ENCODE results near the gene SUSD3.

The SUSD3 gene

DNA sequence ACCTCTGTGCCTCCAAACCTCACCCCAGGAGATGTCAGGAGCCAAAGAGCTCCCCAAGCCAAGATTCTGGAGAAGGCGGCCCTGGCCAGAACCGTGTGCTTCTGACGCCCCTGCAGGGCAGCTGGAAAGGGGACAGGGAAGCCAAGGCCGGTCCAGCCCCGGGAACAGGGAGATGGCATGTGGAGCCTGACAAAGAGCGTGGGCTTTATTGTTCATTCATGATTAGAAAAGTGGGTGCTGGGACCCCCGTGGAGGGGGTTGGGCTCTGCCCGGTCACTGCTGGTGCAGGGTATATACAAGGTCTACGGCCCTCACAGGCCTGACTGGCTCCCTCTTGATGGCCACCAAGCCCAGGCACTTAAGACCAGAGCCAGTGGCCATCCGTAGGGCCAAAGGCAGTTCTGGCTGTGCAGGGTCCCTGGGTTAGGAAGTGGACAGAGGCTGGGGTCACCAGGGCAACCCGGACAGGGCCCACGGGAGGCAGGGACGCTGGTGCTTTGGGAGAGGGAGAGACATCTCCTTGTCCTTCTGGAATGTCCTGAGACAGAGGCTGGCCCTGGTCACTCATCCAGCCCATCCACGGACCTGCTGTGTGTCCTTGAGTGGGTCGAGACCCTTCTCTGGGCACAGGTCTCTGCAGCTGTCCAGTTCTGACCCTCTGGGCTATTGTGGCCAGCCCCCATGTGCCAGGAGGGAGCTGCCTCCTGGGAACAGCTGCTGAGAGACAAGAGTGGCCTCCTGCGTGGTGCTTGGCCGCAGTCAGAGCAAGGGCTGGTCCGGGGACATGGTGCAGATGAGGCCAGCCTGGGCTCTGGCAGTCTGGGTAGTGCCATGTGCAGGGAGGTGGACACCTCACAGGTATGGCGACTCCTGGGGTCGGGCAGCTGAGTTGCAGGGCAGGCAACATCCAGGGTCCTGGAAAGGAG, 63.1 kb downstream of the SUSD3 start:
- ChIA-PET CTCF (interaction anchor here (1.2 to 5.0 kb wide), 2 partner anchors 12 to 14 kb away, joined by 3 to 46 read pairs; no protein-coding TSS in a partner anchor), POLR2A (interaction anchor here (1.5 kb wide), 1 partner anchor 9 kb away, joined by 3 read pairs; no protein-coding TSS in a partner anchor)
- DNase-seq (ENCODE audit: low read depth, low spot score), result no peak
- no peak overlapping the region for H3K4me3 ChIP-seq (ENCODE audit: low read depth, low read length)
- TF ChIP-seq, protein P1, sequence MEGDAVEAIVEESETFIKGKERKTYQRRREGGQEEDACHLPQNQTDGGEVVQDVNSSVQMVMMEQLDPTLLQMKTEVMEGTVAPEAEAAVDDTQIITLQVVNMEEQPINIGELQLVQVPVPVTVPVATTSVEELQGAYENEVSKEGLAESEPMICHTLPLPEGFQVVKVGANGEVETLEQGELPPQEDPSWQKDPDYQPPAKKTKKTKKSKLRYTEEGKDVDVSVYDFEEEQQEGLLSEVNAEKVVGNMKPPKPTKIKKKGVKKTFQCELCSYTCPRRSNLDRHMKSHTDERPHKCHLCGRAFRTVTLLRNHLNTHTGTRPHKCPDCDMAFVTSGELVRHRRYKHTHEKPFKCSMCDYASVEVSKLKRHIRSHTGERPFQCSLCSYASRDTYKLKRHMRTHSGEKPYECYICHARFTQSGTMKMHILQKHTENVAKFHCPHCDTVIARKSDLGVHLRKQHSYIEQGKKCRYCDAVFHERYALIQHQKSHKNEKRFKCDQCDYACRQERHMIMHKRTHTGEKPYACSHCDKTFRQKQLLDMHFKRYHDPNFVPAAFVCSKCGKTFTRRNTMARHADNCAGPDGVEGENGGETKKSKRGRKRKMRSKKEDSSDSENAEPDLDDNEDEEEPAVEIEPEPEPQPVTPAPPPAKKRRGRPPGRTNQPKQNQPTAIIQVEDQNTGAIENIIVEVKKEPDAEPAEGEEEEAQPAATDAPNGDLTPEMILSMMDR (IDR thresholded peaks at IDR 0.05; ENCODE audit: insufficient read depth, low read length, missing control alignments), result no peak

DNA sequence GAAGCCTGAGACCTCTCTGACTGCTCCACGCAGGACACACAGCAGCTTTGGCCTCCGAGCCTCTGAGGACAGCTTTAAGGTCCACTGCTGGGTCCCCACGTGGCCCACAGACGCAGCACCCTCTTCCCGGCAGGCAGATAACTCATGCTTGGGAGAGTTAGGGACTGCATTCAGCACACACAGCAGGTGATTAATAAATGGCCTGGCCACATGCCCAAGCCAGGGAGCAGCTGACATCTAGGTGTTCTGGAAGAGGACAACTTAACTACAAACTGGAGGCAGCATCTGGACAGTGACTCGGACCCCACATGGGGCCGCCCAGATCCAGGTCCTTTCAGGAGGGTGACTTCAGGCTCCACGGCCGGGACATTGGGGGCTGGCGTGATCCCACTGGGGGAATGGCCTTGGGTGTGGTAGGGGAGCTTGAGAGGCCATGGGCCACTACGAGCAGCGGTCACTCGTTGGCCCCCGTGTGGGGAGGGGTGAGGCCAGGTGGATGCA, 64.3 kb downstream of the SUSD3 start:
- POLR2A ChIA-PET, result no interaction called here
- H3K4me3 ChIP-seq (ENCODE audit: low read depth, low read length), result no peak overlapping the region
- CTCF ChIA-PET, result interaction anchor here (0.8 kb wide), 1 partner anchor 13 kb away, joined by 3 read pairs; no protein-coding TSS in a partner anchor
- DNase-seq (ENCODE audit: low read depth, low spot score), result no peak
- TF ChIP-seq, protein P1 (IDR thresholded peaks at IDR 0.05; ENCODE audit: insufficient read depth, low read length, missing control alignments), result no peak

DNA sequence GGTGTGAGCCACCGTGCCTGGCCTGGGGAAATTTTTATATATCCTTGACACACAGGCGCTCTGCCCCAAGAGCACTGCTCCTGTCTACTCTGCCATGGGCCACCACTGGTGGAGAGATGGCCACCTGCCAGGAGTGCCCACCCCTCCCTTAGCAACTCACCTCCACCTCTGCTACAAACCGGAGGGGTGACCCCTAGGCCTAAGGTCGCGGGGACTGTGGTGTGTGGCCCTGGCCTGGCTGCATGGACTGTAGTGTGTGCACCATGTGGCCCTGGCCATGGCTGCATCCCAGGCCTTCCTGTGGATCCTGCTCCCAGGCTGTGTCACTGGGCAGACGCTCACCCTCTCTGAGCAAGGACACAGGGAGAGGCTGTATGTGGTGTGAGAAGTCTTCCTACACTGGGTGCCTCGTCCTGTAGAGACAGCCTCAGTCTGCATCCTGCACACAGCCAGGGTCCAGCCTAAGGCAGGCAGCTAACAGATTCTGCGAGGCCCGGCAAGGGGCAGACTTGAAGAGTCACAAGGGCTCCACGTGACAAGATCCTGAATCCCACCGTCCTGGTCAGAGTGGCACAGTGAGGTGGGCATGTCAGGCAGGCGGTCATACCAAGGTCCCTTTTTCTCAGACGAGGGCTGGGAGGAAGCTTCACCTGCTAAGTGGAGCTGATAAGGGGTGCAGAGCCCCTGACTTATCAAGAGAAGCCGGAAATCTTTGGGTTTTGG, 65.2 kb downstream of the SUSD3 start:
- H3K4me3 ChIP-seq (ENCODE audit: low read depth, low read length), result no peak overlapping the region
- ChIA-PET POLR2A (no interaction called here), CTCF (interaction anchor here (0.8 to 1.7 kb wide), 2 partner anchors 14 kb away, joined by 3 to 7 read pairs; no protein-coding TSS in a partner anchor)
- DNase-seq (ENCODE audit: low read depth, low spot score), result no peak
- TF ChIP-seq, protein P1 (IDR thresholded peaks at IDR 0.05; ENCODE audit: insufficient read depth, low read length, missing control alignments), result no peak

DNA sequence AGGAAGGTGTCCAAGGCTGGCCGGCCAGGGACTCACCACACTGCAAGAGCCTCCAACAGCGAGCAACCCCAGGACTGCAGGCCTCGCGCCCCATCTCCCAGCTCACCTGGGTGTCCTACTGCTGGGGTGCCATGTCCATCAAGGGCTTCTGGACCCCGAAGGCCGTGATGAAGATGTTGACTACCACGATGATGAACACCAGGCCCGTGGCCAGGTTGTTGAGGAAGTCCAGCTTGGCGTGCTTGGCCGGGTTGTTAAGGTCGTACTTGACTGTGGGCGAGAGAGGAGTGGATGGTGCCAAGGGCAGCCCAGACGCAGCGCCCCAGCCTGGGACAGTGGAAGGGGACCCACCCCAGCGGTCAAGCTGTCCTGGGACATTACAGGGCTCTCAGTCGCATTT, 66.3 kb downstream of the SUSD3 start:
- TF ChIP-seq, protein P1 (IDR thresholded peaks at IDR 0.05; ENCODE audit: insufficient read depth, low read length, missing control alignments), result no peak
- no peak overlapping the region for H3K4me3 ChIP-seq (ENCODE audit: low read depth, low read length)
- ChIA-PET CTCF (interaction anchor here (1.4 to 1.7 kb wide), 2 partner anchors 15 to 16 kb away, joined by 7 read pairs; no protein-coding TSS in a partner anchor), POLR2A (no interaction called here)
- no peak for DNase-seq (ENCODE audit: low read depth, low spot score)

DNA sequence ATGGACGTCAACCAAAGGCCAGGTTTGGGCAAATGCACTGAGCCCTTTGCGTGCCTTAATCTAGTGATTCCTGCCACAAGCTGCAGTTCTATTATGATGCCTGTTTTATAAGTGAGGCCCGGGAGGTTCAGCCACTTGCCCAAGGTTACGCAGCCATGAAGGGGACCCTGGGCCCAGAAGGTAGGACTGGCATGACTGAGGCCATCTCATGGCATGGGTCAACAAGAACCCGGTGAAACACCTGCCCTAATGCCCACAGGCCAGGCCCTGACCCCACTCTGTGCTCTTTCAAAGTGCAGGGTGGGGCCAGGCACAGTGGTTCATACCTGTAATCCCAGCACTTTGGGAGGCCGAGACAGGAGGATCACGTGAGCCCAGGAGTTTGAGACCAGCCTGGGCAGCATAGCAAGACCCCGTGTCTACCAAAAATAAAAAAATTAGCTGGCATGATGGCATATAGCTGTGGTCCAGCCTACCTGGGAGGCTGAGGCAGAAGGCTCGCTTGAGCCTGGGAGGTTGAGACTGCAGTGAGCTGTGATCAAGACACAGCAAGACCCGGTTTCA, 66.9 kb downstream of the SUSD3 start:
- CTCF ChIA-PET, result interaction anchor here (1.4 to 1.7 kb wide), 2 partner anchors 16 to 17 kb away, joined by 7 read pairs; no protein-coding TSS in a partner anchor
- TF ChIP-seq, protein P1 (IDR thresholded peaks at IDR 0.05; ENCODE audit: insufficient read depth, low read length, missing control alignments), result no peak
- POLR2A ChIA-PET, result no interaction called here
- DNase-seq (ENCODE audit: low read depth, low spot score), result no peak
- H3K4me3 ChIP-seq (ENCODE audit: low read depth, low read length), result no peak overlapping the region

All from AG04449 (cell line).